A673 (cell line): Measurements from ENCODE around the gene SEC16B. TPM values are rescaled to one million over a fixed set of nuclear protein-coding genes. Genes with fewer than 3 reads are reported as not detected.

Experiments
- BruUV-seq: library from RNA; stranded (reverse); fragments of 400-500 nt; replicated peaks from 2 replicates; lab custom pipeline; 2021; lab: Mats Ljungman, UMichigan
- CTCF ChIA-PET: fragments of 300-600 bp; sonication (Branson Sonifier 250); formaldehyde crosslinking; loops from one replicate; lab custom pipeline; 2022; ENCODE audit warnings: antibody characterized with exemption; lab: Charles Lee
- POLR2A ChIA-PET: fragments of 300-600 bp; sonication (Branson Sonifier 250); formaldehyde crosslinking; loops from one replicate; lab custom pipeline; 2022; ENCODE audit warnings: antibody characterized with exemption; ENCODE audit not compliant: low non-redundant PET; lab: Charles Lee
- DNase-seq: peaks from one replicate; pipeline ENCODE4 v3.0.0-alpha.2; 2015; ENCODE audit warnings: low spot score
- H3K27ac ChIP-seq: fragments of 200-600 bp; sonication (generic); 2 replicates; pipeline ENCODE4 v1.5.1; 2016; ENCODE audit warnings: mixed run types, low read depth, mild to moderate bottlenecking, mixed read lengths, antibody characterized with exemption, low read length; ENCODE audit not compliant: poor library complexity, severe bottlenecking
- H3K27me3 ChIP-seq: fragments of 200-600 bp; sonication (generic); replicated peaks from 2 replicates; pipeline ENCODE4 v1.6.1; 2017; ENCODE audit warnings: mixed run types, low read depth, mild to moderate bottlenecking, mixed read lengths, antibody characterized with exemption, low read length; ENCODE audit not compliant: insufficient read depth, poor library complexity
- H3K36me3 ChIP-seq: fragments of 200-600 bp; sonication (generic); 2 replicates; pipeline ENCODE4 v1.6.1; 2016; ENCODE audit warnings: mixed run types, mild to moderate bottlenecking, mixed read lengths, antibody characterized with exemption, low read length; ENCODE audit not compliant: insufficient read depth, poor library complexity, severe bottlenecking
- H3K4me1 ChIP-seq: fragments of 200-600 bp; sonication (generic); 2 replicates; pipeline ENCODE4 v1.6.1; 2017; ENCODE audit warnings: mixed run types, mild to moderate bottlenecking, mixed read lengths, antibody characterized with exemption, low read length; ENCODE audit not compliant: insufficient read depth, poor library complexity, severe bottlenecking
- H3K4me3 ChIP-seq: fragments of 200-600 bp; sonication (generic); 2 replicates; pipeline ENCODE4 v1.5.1; 2016; ENCODE audit warnings: low read depth, mixed run types, mild to moderate bottlenecking, mixed read lengths, low read length; ENCODE audit not compliant: poor library complexity, severe bottlenecking
- H3K9me3 ChIP-seq: fragments of 200-600 bp; sonication (generic); 2 replicates; pipeline ENCODE4 v1.6.1; 2016; ENCODE audit warnings: mixed run types, low read depth, mild to moderate bottlenecking, mixed read lengths, antibody characterized with exemption, low read length; ENCODE audit not compliant: poor library complexity, severe bottlenecking
- EZH2 ChIP-seq: fragments of 200-600 bp; sonication (generic); IDR thresholded peaks from 2 replicates; pipeline ENCODE4 v1.6.1; 2017; ENCODE audit warnings: borderline replicate concordance, low read depth, mild to moderate bottlenecking, mixed read lengths, antibody characterized with exemption, low read length; ENCODE audit not compliant: poor library complexity, severe bottlenecking
- intact Hi-C: fragments of 100-400 bp; cut with micrococcal nuclease; formaldehyde crosslinking; loops from one replicate; pipeline ENCODE4 v1.10.0; 2022; ENCODE audit not compliant: unreplicated experiment
- total RNA-seq: library from RNA; stranded (reverse); gene quantifications from 2 replicates; pipeline ENCODE4 v1.2.3, GENCODE V29; 2021
- TF ChIP-seq, protein P1 (sequence below): fragments of 300-800, 200-600 bp; sonication (generic); conservative IDR thresholded peaks from 2 replicates; pipeline ENCODE4 v1.5.1; 2017; ENCODE audit warnings: low read depth, mild to moderate bottlenecking, antibody characterized with exemption, low read length, moderate library complexity, mixed read lengths

SEC16B gene
- total RNA-seq, 1 experiment from 2014 or later, result 1.3 TPM

DNA sequence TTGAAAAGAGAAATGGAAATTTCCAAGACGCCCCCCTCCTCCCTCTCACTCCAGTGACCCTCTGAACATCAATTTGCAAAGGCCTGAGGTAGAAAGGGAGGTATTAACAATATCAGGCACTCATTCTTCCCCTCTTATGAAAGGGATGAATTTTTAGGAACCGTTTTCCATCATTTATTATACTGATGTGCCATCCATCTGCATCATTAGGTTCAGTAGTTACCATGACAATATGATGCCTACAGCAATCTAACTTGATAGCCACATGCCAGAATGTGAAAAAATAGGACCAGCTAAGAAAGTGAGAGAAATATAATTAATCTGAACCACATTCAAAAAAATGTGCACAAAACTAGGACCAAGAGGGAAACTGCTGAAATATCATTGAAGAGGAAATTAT lies 40.9 kb downstream of the SEC16B start:
- ChIA-PET POLR2A (no interaction called here), CTCF (no interaction called here)
- no peak for TF ChIP-seq EZH2
- TF ChIP-seq, protein P1, sequence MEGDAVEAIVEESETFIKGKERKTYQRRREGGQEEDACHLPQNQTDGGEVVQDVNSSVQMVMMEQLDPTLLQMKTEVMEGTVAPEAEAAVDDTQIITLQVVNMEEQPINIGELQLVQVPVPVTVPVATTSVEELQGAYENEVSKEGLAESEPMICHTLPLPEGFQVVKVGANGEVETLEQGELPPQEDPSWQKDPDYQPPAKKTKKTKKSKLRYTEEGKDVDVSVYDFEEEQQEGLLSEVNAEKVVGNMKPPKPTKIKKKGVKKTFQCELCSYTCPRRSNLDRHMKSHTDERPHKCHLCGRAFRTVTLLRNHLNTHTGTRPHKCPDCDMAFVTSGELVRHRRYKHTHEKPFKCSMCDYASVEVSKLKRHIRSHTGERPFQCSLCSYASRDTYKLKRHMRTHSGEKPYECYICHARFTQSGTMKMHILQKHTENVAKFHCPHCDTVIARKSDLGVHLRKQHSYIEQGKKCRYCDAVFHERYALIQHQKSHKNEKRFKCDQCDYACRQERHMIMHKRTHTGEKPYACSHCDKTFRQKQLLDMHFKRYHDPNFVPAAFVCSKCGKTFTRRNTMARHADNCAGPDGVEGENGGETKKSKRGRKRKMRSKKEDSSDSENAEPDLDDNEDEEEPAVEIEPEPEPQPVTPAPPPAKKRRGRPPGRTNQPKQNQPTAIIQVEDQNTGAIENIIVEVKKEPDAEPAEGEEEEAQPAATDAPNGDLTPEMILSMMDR, result no peak
- no peak overlapping the region for H3K4me3 ChIP-seq
- no peaks in the 10 kb centered on the region for H3K36me3 ChIP-seq
- intact Hi-C loops, result no loop called here
- H3K9me3 ChIP-seq, result no peaks in the 10 kb centered on the region
- H3K4me1 ChIP-seq, result no peaks in the 10 kb centered on the region
- no TSS peak for BruUV-seq
- DNase-seq, result no peak
- no peak overlapping the region for H3K27ac ChIP-seq
- H3K27me3 ChIP-seq, result no peaks in the 10 kb centered on the region

DNA sequence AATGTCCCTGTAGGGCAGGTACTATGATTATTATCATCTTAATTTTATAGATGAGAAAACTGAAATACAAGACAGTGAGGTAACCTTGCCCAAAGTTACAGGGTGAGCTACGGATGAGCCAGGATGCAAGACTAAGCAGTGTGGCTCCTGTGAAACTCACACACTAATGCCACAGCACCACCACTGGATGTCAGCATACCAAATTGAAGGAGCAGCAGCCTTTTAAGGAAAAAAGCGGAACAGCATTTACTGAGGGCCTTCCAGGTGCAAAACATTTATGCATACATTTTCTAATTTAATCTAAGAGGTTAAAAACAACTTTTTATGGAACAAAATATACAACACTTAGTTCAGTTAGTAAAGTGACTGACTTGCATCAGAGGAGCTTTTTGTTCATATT lies 41.7 kb downstream of the SEC16B start:
- TF ChIP-seq EZH2, result no peak
- TF ChIP-seq, protein P1, result peak; percentile 44
- no peak for DNase-seq
- intact Hi-C loops, result no loop called here
- ChIA-PET POLR2A (no interaction called here), CTCF (no interaction called here)
- Histone ChIP-seq H3K4me3 (no peak overlapping the region), H3K9me3 (no peaks in the 10 kb centered on the region), H3K27me3 (no peaks in the 10 kb centered on the region), H3K27ac (no peak overlapping the region), H3K4me1 (no peaks in the 10 kb centered on the region), H3K36me3 (no peaks in the 10 kb centered on the region)
- no TSS peak for BruUV-seq

GRCh38 chr1:177927021-177927596 lies 42.7 kb downstream of the SEC16B start:
- no TSS peak for BruUV-seq
- ChIA-PET CTCF (no interaction called here), POLR2A (no interaction called here)
- Histone ChIP-seq H3K27ac (no peak overlapping the region), H3K4me3 (no peak overlapping the region), H3K4me1 (no peaks in the 10 kb centered on the region), H3K9me3 (no peaks in the 10 kb centered on the region), H3K36me3 (no peaks in the 10 kb centered on the region), H3K27me3 (no peaks in the 10 kb centered on the region)
- no peak for DNase-seq
- no peak for TF ChIP-seq EZH2
- TF ChIP-seq, protein P1, result no peak
- intact Hi-C loops, result no loop called here
